MM.1S (cell line): ENCODE data around the gene OPA3.
"Not testable (repeated sequence)": the region's sequence is repeated elsewhere in the genome, so short reads cannot be mapped to it uniquely, and the experiment has no call there.

ENCODE experiments used
- EZH2 ChIP-seq: fragments of 300-600 bp; sonication (generic); optimal IDR thresholded peaks from 2 replicates; pipeline ENCODE3; 2017; ENCODE audit warnings: low read depth, mild to moderate bottlenecking, antibody characterized with exemption, low read length, mixed read lengths
- EZH2phosphoT487 ChIP-seq: fragments of 300-600 bp; sonication (generic); IDR thresholded peaks from 2 replicates; pipeline ENCODE4 v1.6.1; 2018; ENCODE audit warnings: antibody characterized with exemption, low read length
- TF ChIP-seq, protein P1 (sequence below): fragments of 300-600 bp; sonication (generic); IDR thresholded peaks from 2 replicates; pipeline ENCODE4 v1.5.1; 2016; ENCODE audit warnings: antibody characterized with exemption, low read length, mixed read lengths

DNA sequence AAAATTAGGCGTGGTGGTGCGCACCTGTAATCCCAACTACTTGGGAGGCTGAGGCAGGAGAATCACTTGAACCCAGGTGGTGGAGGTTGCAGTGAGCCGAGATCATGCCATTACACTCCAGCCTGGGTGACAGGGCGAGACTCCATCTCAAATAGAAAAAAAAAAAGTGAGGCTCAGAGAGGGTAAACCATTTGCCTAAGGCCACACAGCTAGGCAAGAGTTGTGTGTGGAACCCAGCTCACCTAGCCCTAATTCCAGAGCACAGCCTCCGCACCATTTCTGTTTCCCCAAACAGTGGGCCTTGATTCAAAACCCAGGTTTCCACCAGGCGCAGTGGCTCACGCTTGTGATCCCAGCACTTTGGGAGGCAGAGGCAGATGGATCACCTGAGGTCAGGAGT, 43.6 kb upstream of the OPA3 start:
- TF ChIP-seq, protein P1, sequence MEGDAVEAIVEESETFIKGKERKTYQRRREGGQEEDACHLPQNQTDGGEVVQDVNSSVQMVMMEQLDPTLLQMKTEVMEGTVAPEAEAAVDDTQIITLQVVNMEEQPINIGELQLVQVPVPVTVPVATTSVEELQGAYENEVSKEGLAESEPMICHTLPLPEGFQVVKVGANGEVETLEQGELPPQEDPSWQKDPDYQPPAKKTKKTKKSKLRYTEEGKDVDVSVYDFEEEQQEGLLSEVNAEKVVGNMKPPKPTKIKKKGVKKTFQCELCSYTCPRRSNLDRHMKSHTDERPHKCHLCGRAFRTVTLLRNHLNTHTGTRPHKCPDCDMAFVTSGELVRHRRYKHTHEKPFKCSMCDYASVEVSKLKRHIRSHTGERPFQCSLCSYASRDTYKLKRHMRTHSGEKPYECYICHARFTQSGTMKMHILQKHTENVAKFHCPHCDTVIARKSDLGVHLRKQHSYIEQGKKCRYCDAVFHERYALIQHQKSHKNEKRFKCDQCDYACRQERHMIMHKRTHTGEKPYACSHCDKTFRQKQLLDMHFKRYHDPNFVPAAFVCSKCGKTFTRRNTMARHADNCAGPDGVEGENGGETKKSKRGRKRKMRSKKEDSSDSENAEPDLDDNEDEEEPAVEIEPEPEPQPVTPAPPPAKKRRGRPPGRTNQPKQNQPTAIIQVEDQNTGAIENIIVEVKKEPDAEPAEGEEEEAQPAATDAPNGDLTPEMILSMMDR, result not testable (repeated sequence)
- TF ChIP-seq EZH2, EZH2phosphoT487: not testable (repeated sequence)
